Activated naive CD8-positive, alpha-beta T cell treated with anti-CD3 and anti-CD28 coated beads, Interleukin-2, amount 50 U/mL, for 16 hours (primary cell): ENCODE measurements around the gene COG1.

Experiments used
- DNase-seq: peaks from one replicate; pipeline ENCODE4 v3.0.0-alpha.2; 2020; ENCODE audit warnings: low read depth, low spot score

The COG1 gene

DNA sequence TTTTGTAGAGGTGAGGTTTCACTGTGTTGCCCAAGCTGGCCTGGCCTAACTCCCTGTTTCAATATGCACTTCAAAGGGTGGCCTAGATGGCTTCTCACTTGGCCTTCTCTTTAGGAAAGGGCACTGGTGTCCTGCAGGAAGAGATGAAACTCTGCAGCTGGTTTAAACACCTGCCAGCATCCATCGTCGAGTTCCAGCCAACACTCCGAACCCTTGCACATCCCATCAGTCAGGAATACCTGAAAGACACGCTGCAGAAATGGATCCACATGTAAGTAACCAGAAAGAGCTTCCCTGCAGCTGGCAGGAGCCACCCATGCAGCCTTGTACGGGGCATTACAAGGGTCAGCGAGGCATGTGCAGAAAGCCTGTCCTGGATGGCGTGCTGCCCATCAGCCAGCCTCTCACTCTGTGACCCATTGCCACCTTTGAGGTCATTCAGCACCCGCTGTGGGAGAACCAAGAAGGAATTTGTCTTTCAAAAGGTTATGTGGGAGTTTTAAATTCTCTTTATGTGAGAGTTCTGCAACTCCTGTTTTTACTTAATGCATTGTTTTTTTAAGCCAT, 7.0 kb downstream of the COG1 start:
- DNase-seq, result no peak

DNA sequence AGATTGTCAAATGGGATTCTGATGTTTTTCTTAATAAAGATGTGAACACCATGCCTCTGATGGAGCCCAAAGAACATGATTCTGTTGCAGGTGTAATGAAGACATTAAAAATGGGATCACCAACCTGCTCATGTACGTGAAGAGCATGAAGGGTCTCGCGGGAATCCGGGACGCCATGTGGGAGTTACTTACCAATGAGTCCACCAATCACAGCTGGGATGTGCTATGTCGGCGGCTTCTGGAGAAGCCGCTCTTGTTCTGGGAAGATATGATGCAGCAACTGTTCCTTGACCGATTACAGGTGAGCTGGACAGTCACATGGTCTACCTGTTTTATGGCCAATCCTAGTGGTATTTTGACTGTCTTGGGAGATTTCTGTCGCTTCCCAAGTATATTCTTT, 7.6 kb downstream of the COG1 start:
- no peak for DNase-seq

DNA sequence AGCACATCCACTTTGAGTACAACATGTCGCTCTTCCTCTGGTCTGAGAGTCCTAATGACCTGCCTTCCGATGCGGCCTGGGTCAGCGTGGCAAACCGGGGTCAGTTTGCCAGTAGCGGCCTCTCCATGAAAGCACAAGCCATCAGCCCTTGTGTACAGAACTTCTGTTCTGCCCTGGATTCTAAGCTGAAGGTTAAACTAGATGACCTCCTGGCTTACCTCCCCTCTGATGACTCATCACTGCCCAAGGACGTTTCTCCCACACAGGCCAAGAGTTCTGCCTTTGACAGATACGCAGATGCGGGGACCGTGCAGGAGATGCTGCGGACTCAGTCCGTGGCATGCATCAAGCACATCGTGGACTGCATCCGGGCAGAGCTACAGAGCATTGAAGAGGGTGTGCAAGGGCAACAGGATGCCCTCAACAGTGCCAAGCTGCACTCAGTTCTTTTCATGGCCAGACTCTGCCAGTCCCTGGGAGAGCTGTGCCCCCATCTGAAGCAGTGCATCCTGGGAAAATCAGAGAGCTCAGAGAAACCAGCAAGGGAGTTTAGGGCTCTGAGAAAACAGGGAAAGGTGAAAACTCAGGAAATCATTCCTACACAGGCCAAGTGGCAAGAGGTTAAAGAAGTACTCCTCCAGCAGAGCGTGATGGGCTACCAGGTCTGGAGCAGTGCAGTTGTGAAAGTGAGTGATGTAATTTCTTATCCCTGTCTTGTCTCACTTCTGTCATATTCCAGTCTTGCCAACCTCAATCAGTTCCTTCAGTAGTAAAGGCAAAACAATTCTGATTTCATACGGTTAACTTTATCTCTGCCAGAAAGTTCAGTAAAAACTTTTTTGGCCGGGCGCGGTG, 8.6 kb downstream of the COG1 start:
- DNase-seq, result no peak

DNA sequence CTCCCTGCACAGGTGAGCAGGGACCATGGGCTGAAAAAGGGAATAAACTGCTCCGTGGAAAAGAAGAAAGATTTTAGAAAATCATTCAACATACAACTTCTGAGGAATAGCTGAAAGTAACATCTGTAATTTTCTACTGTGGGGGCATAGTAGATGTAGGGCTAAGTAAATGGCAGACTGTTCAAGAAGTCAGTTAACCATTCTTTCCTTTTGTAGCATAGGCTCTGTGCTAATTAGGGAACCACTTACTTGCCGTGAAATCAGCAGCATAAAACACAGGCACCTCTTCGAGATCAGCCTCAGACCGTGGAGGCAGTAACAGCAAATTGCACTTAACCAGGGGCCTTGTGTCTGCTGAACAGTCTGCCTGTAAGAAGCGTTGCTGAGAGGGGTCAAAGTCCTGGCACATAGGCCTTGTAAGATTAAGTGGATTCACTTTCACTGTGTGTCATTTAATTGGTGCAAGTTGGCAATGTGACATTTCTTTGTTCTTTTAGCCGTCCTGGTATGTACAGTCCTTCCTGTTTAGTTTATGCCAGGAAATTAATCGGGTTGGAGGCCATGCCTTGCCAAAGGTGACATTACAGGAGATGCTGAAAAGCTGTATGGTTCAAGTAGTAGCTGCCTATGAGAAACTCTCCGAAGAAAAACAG, 10.4 kb downstream of the COG1 start:
- DNase-seq, result no peak

DNA sequence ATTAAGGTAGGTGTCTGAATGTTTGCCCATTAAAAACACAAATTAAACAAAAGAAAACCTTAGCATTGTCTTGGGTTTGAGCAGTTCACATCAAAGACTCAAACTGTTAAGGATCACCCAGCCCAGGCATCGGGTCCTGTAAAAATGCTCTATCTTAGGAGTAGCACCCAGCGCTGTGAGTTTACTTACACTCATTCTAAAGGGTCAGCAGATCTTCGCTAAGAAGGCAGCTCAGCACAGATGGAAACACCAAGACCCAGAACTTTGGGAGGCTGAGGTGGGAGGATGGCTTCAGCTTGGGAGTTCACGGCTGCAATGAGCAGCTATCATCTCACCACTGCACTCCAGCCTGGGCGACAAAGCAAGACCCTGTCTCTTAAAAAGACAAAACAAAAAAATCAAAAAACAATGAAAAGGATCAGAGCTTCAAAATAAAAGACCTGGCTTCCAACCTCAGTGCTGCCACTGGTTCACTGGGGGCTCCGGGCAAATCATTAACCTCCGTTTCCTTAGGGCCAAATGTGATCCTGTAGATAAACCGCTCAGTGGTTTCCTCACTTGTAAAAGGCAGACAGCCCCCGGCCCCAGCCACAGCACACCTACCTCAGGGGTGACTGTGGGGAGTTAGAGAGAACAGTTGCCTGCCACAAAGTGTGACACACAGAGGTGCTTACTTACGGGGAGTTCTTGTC, 11.1 kb downstream of the COG1 start:
- DNase-seq, result no peak

DNA sequence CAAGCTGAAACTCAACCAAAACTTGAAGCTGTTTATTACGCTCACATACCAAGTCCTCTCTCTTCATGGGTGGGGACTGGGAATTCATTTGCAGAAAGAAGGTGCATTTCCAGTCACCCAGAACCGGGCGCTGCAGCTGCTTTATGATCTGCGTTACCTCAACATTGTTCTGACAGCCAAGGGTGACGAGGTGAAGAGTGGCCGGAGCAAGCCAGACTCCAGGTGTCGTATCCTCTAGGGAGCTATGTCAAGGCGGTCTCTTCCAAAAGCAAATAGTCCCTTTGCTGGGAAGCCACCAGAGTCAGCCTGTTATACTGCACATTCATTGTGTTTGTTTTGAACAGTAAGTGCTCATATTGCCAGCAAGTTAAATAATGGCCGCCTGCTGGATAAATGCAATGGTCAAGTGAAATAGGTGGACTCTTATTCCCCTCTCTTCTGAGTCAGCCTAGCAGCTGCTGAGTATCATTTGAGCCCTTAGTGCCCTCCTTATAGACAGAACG, 12.7 kb downstream of the COG1 start:
- no peak for DNase-seq

DNA sequence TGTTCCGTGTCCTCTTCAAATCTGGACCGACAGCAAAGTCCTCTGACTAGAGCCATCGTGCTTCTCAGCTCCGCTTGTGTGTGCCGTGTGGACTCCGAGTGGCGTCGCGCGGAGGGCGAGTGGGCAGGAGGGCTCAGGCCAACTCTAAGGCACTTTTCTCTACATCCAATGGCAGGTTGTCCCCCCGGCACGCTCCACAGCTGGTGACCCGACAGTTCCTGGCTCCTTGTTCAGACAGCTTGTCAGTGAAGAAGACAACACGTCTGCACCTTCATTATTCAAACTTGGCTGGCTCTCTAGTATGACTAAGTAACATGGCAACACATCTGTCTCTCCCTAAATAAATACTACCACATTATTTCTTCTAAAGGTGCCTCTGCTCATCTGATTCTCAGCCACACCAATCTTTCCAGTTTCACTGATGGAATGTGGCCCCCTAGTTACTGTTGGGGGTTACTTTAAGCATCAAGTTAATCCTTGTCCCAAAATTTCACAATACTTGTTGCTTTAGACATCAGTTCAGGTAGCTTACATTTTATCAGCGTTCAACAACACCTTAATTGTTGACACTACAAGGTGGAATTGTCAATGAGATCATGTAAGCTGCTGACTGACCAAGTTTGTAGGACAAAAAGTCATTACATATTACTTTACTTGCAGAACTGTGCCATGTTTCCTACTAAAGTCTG, 15.4 kb downstream of the COG1 start:
- no peak for DNase-seq

DNA sequence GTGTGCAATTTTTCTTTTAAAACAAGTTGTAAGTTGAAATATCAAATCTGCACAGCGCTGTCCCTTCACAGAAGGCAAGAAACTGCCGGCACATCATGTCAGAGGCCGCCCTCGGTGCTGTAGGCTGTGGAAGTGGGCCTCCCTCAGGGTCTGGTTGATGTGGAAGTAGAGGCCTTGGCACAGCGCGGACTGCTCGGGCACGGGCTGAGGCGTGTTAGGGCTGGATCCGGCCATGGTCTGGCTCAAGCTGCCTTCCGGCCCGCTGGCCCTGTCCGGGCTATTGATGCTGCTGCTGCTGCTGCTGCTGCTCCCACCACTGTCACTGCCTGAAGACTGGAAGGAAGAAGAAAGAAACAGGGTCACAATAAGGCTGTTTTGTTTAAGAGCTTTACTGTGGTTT, 16.6 kb downstream of the COG1 start:
- no peak for DNase-seq

DNA sequence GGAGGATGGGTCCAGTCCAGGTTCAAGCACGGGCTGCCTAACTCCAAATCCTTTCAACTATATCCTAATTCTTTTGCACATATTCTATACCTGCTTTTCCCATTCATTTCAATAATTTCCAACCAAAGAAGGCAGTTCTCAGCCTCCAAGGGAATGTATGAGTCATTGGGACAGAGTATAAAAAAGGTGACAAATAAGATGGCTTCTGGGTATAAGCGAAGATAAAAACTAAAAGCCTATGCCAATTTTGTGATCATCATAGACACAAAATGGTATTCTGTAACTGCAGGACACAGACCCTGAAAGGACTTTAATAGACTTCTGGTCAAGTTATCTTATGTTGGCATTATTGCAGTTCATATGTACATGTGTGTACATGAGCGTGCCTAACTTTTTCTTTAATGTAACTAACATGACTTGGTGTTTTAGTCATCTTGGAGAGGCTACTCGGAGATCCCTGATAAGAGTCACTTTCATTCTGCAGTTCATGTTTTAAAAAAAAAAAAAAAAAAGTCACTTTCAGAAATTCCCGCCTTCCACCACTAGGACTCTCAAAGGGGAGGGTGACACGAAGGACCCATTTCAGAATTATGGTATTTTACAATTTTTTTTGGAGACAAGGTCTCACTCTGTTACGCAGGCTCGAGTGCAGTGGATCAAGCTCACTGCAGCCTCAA, 17.3 kb downstream of the COG1 start:
- no peak for DNase-seq

DNA sequence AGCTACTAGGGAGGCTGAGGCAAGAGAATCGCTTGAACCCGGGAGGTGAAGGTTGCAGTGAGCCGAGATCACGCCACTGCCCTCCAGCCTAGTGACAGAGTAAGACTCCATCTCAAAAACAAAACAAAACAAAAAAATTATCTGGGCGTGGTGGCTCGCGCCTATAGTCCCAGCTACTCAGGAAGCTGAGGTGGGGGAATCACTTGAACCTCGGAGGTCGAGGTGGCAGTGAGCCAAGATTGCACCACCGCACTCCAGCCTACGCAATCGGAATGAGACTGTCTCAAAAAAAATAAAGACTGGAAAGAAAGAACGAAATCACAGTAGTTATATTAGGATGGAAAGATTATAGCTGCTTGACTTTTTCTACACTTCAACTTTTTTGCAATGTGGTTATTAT, 18.9 kb downstream of the COG1 start:
- DNase-seq, result no peak

DNA sequence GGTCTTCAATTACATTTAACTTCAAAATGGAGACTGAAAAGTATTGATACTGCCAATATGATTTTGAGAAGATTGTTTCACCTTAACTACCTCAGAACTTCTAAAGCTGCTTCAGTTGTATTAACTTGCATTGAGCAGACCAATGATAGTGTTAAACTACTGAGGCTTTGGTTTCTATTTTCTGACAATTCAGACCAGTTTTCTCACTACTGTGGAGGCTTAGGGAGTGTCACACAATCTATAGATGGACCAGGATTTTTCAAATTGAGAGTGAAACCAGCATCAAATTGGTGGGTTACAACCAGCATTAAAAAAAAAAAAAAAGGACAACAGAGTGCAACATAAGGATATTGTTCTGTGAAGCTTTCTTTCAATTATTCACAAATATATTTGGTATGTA, 21.2 kb downstream of the COG1 start:
- DNase-seq, result no peak

DNA sequence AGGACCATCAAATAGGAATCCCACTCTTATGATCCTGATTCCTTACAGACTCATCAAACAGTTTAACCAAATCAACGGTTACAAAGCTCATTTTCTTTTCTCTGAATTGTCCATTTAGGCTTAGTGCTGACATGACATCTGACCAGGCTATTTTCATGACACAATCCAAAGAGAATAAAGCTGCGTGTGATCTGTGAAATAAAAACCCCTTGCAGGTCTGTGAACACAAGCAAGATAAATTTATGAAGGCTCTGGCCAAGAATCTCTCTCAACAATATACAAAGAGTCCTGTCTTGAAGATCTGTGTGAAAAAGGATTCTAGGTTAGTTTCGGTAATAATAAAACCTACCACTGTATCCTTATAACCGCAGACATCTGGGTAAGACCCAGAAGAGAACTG, 22.0 kb downstream of the COG1 start:
- no peak for DNase-seq

DNA sequence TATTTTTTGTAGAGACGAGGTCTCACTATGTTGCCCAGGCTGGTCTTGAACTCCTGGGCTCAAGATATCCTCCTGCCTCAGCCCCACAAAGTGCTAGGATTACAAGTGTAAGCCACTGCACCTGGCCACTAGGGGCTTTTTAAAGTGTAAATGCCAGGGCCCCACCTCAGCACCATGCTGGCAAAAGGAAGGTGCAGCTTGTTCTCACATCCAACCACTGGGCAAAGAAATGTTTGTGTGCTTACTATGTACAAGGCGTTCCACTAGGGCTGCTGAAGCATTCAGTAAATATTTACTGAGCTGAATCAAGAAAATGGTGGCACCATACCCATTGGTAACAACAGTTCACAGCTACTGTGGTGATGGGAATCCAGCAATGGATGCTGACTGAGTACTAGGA, 22.6 kb downstream of the COG1 start:
- DNase-seq, result no peak

DNA sequence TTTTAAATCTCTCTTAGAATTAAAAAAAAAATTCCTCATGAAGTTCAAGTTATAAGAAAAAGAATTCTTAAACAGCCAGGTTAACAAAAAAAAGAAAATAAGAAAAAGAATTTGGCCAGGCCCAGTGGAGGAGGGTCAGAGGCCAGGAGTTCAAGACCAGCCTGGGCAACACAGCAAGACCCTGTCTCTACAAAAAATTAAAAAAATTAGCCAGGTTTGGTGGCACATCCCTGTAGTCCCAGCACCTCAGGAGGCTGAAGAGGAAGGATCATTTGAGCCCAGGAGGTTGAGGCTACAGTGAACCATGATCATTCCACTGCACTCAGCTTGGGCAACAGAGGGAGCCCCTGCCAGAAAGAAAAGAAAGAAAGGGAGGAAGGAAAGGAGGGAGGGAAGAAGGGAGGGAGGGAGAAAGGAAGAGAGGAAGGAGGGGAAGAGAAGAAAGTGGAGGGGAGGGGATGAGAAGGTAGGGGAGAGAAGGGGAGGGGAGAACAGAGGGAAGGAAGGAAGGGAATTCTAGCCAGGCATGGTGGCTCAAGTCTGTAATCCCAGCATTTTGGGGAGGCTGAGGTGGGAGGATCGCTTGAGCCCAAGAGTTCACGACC, 30.9 kb downstream of the COG1 start:
- no peak for DNase-seq

DNA sequence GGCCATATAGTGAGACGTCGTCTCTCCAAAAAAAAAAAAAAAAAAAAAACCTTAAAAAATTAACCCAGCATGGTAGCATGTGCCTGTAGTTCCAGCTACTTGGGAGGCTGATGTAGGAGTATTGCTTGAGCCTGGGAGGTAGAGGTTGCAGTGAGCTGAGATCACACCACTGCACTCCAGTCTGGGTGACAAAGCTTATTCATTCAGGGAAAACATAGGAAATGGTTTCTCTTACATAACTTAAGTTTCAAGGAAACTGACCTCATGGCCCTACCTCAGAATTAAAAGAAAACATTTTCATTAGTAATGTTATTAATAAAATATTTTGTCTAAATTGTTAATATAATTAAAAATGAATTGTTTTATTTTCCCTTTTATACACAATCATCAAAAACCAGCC, 31.4 kb downstream of the COG1 start:
- no peak for DNase-seq

DNA sequence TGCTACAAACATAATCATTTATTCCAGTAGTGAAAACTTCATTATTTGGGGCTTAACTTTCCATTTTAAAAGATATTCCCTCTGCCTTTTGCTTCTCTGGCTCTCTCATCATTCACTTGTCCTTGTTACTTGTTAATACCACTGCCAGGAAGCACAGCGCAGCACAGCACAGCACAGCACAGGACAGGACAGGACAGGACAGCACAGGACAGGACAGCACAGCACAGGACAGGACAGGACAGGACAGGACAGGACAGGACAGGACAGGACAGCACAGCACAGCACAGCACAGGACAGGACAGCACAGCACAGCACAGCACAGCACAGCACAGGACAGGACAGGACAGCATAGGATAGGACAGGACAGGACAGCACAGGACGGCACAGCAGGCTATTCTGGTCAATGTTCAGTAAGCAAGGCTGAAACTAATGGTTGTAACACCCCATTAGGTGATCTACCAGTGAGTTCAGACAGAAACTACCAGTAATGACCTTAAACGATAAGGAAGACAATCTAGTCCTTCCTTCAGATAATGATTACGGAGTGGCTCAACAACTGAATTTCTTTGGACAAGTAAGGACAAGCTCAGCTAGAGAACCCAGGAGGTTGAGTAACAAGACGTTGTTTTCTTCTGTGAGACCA, 31.9 kb downstream of the COG1 start:
- no peak for DNase-seq

DNA sequence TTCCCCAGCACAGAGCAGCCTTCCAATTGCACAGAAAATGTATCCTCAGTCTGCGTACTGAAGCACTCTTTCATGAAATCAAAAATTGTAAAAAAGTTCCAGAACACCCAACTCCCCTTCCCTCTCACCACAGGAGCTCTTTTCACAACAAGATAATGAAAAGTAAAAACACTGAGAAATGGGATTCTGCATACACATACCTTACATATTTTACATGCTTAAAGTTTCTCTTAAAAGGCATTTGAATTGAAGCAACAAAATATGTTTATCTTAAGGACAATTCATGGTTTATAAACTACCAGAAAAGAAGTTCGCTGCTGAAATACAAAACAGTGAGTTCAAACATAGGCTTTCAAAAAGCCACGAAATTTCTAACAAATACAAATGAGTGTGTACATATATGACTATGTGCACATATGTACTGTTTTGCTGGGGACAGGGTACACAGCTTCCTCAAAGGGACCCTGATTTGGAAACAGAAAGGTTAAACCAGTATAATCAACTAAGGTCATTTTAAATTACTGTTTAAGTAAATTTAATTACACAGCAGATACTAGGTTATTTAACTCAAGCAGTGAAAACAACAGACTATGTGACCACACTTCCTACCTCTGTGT, 33.8 kb downstream of the COG1 start:
- no peak for DNase-seq

DNA sequence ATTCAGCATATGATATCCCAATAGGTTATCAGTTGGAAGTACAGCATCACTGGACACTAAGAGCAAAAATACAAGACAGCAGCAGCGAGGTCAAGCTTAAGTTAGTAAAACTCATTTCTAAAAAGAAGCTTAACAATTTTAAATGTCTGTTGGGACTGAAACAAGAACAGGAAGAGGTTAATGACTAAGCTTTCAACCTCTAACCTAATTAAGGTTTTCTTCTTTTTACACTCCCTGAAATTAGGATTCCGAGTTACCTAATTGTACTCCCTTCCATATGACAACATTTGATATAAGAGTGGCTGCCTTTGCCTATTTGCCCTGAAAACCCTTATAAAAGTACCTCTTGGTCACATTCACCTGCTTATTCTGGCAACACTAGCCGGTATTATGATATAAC, 34.5 kb downstream of the COG1 start:
- DNase-seq, result no peak

DNA sequence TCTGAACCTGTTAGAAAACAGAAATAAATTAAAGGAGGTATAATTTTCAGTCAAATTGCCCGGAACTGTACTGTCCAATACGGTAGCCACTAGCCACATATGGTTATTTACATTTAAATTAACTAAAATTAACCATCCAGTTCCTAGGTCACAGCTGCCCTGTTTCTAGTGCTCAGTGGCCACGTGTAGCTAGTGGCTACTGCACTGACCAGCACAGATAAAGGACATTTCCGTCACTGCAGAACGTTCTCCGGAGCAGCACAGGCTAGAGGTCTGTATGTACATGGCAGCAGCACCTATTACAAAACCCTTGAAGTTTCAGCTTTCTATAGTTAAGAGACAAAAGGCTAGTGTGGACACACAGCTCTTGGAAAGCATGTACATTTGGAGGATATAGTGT, 35.1 kb downstream of the COG1 start:
- no peak for DNase-seq

DNA sequence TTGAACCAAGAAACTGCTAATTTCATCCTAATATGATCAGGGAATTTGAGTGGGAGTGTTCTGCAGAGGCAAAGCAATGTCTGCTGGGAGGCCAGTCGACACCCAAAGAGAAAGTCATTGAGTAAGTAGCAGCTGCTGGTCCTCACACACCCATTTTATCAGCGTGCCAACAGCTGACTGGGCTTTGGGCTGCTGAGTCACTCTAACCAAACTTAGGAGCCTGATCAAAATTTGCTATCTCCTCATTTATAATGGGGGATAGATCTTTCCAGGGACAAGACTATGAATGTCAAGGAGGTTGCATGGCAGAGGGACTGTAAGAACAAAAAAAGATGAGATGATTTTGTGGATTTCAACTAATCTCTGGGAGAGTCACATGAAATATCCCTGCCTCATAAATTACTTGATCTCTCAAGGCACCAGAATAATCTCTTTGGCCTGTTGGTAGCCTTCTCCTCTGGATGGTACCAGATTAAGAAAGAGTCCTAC, 35.9 kb downstream of the COG1 start:
- DNase-seq, result no peak
